Stimulated activated effector memory CD8-positive, alpha-beta T cell treated with anti-CD3 and anti-CD28 coated beads, Interleukin-12 subunit alpha, Interleukin-12 subunit beta, amount 100 ng/mL, for 72 hours (primary cell): Measurements from ENCODE around the gene KIF5A.

Experiments used
- ATAC-seq: fragments of 150-1000 bp; cut with Tn5 transposase; 2 replicates; pipeline ENCODE4 v1.10.0; 2021
- DNase-seq, 2 donors: peaks; one replicate each; pipeline ENCODE4 v3.0.0; 2021 to 2022; ENCODE audit warnings: low spot score in 2 of 2
- H3K27ac Mint-ChIP-seq: one replicate; pipeline ENCODE4 v1.8.0; 2022; ENCODE audit warnings: mild to moderate bottlenecking, mixed read lengths
- H3K36me3 Mint-ChIP-seq: one replicate; pipeline ENCODE4 v1.8.0; 2022; ENCODE audit warnings: mild to moderate bottlenecking, mixed read lengths
- H3K4me1 Mint-ChIP-seq: one replicate; pipeline ENCODE4 v1.8.0; 2022; ENCODE audit warnings: mixed read lengths
- H3K4me3 Mint-ChIP-seq: one replicate; pipeline ENCODE4 v1.8.0; 2022; ENCODE audit warnings: mild to moderate bottlenecking, mixed read lengths
- H3K9me3 Mint-ChIP-seq: one replicate; pipeline ENCODE4 v1.8.0; 2022; ENCODE audit warnings: mixed read lengths

Gene KIF5A

GRCh38 chr12:57607958-57608663 lies 58.3 kb downstream of the KIF5A start:
- ATAC-seq (no peak), DNase-seq (no peak)
- Mint-ChIP-seq H3K36me3 (peaks cover 8% of the 10 kb centered on the region), H3K4me1 (peaks cover 38% of the 10 kb centered on the region), H3K27ac (no peak overlapping the region), H3K9me3 (no peaks in the 10 kb centered on the region), H3K4me3 (no peak overlapping the region)

GRCh38 chr12:57609101-57609780 lies 59.4 kb downstream of the KIF5A start:
- peaks cover 27% of the 10 kb centered on the region for H3K4me1 Mint-ChIP-seq
- peaks cover 4% of the 10 kb centered on the region for H3K36me3 Mint-ChIP-seq
- H3K9me3 Mint-ChIP-seq: no peaks in the 10 kb centered on the region
- no peak overlapping the region for H3K27ac Mint-ChIP-seq
- no peak overlapping the region for H3K4me3 Mint-ChIP-seq
- ATAC-seq (no peak), DNase-seq (no peak)

GRCh38 chr12:57609781-57610553 lies 60.1 kb downstream of the KIF5A start:
- Mint-ChIP-seq H3K9me3 (no peaks in the 10 kb centered on the region), H3K4me3 (peak overlapping the region; percentile 72)

GRCh38 chr12:57610554-57611107 lies 60.8 kb downstream of the KIF5A start:
- Mint-ChIP-seq H3K36me3 (peaks cover 4% of the 10 kb centered on the region), H3K9me3 (no peaks in the 10 kb centered on the region), H3K27ac (peak overlapping the region; percentile 73), H3K4me3 (peak overlapping the region; percentile 72), H3K4me1 (peaks cover 13% of the 10 kb centered on the region)
- ATAC-seq (no peak), DNase-seq (no peak)

More at GRCh38 chr12:57609781-57610553, 60.1 kb downstream of the KIF5A start:
- Mint-ChIP-seq H3K27ac (peak overlapping the region; percentile 73), H3K4me1 (peaks cover 20% of the 10 kb centered on the region), H3K36me3 (peaks cover 4% of the 10 kb centered on the region)
- no peak for ATAC-seq
- DNase-seq: no peak

GRCh38 chr12:57611108-57611826 lies 61.4 kb downstream of the KIF5A start, which contains the start of gene ARHGEF25:
TSS of gene ARHGEF25 (plus strand) at chr12:57611435. CDS start at chr12:57611895, 460 bp downstream.
- Mint-ChIP-seq H3K27ac (peak within 1 kb of the TSS; percentile 73), H3K4me3 (peak within 1 kb of the TSS; percentile 72), H3K4me1 (peaks cover 10% of the 10 kb centered on the region), H3K9me3 (no peaks in the 10 kb centered on the region), H3K36me3 (peaks cover 4% of the 10 kb centered on the region)
- ATAC-seq (peak; percentile 83), DNase-seq (peak in 1 of 2 donors; percentile 28)

- DNase-seq (no peak), ATAC-seq (no peak)
- H3K36me3 Mint-ChIP-seq: peaks cover 4% of the 10 kb centered on the region
- H3K27ac Mint-ChIP-seq: no peak overlapping the region
- peak overlapping the region; percentile 72 for H3K4me3 Mint-ChIP-seq
- no peaks in the 10 kb centered on the region for H3K9me3 Mint-ChIP-seq
- H3K4me1 Mint-ChIP-seq: peaks cover 10% of the 10 kb centered on the region
These were observed 62.2 kb downstream of the KIF5A start for GRCh38 chr12:57611827-57612710.

- no peak for ATAC-seq
- peaks cover 4% of the 10 kb centered on the region for H3K36me3 Mint-ChIP-seq
- no peaks in the 10 kb centered on the region for H3K9me3 Mint-ChIP-seq
- H3K4me1 Mint-ChIP-seq: peaks cover 10% of the 10 kb centered on the region
- H3K4me3 Mint-ChIP-seq: no peak overlapping the region
- no peak for DNase-seq
- no peak overlapping the region for H3K27ac Mint-ChIP-seq
These were observed 63.0 kb downstream of the KIF5A start for GRCh38 chr12:57612711-57613426.

- Mint-ChIP-seq H3K4me3 (no peak overlapping the region), H3K9me3 (no peaks in the 10 kb centered on the region), H3K4me1 (peaks cover 10% of the 10 kb centered on the region), H3K36me3 (peaks cover 4% of the 10 kb centered on the region), H3K27ac (no peak overlapping the region)
- no peak for ATAC-seq
- no peak for DNase-seq
These were observed 63.7 kb downstream of the KIF5A start for GRCh38 chr12:57613427-57614109.

GRCh38 chr12:57614178-57614947 lies 64.5 kb downstream of the KIF5A start:
- H3K9me3 Mint-ChIP-seq: no peaks in the 10 kb centered on the region
- peaks cover 17% of the 10 kb centered on the region for H3K4me1 Mint-ChIP-seq
- no peak overlapping the region for H3K27ac Mint-ChIP-seq
- H3K36me3 Mint-ChIP-seq: peaks cover 4% of the 10 kb centered on the region
- no peak overlapping the region for H3K4me3 Mint-ChIP-seq
- DNase-seq (no peak), ATAC-seq (no peak)

GRCh38 chr12:57614948-57615500 lies 65.2 kb downstream of the KIF5A start:
- Mint-ChIP-seq H3K9me3 (no peaks in the 10 kb centered on the region), H3K4me1 (peaks cover 19% of the 10 kb centered on the region), H3K4me3 (no peak overlapping the region), H3K27ac (no peak overlapping the region), H3K36me3 (peaks cover 4% of the 10 kb centered on the region)
- ATAC-seq (no peak), DNase-seq (no peak)

GRCh38 chr12:57615637-57616036 lies 65.8 kb downstream of the KIF5A start:
- H3K4me1 Mint-ChIP-seq: peaks cover 20% of the 10 kb centered on the region
- ATAC-seq: no peak

GRCh38 chr12:57616383-57617101 lies 66.7 kb downstream of the KIF5A start:
- peaks cover 4% of the 10 kb centered on the region for H3K36me3 Mint-ChIP-seq
- ATAC-seq: no peak
- no peak overlapping the region for H3K4me3 Mint-ChIP-seq
- no peak for DNase-seq
- H3K9me3 Mint-ChIP-seq: no peaks in the 10 kb centered on the region
- no peak overlapping the region for H3K27ac Mint-ChIP-seq
- H3K4me1 Mint-ChIP-seq: peaks cover 25% of the 10 kb centered on the region

More at GRCh38 chr12:57615637-57616036, 65.8 kb downstream of the KIF5A start:
- no peak for DNase-seq
- no peak overlapping the region for H3K4me3 Mint-ChIP-seq
- H3K27ac Mint-ChIP-seq: no peak overlapping the region
- no peaks in the 10 kb centered on the region for H3K9me3 Mint-ChIP-seq
- peaks cover 4% of the 10 kb centered on the region for H3K36me3 Mint-ChIP-seq
